GM18517 (cell line): ENCODE results near the gene ADNP2.

Source experiments
- ATAC-seq: cut with Tn5 transposase; IDR thresholded peaks from one replicate; pipeline ENCODE4 v1.9.1; 2021; ENCODE audit warnings: mild to moderate bottlenecking, moderate library complexity; ENCODE audit not compliant: unreplicated experiment

The ADNP2 gene

DNA sequence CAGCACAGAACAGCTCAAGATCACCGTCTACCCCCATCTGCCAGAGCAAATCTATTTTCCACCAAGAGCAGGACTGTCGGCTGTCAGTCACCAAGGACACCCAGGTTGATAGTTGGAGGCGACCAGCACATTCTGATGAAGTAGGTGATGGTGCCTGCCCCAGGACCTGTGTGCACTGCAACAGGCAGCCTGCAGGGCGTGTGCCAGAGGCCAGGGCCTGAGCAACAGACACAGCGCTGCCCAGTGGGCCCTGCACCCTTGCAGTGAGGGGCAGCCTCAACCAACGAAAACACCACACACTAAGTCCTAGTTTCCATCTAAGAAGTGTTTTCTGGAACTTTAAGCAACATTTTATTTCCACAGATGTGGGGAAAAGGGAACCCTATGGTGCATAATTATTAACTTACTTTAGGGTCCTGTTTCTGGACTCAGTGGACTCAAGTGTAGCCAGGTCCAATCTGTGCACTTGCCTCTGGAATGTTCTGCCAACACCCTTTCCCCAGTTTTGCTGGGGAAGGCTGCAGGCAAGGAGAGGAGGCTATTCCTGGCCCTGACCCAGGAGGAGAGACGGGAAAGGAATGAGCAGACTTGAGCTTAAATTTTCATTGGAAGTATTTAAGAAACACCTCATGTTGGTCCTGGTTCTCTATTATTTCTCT lies 61.5 kb downstream of the ADNP2 start:
- ATAC-seq: no peak

- no peak for ATAC-seq
Measured at GRCh38 chr18:80171054-80171872, 62.2 kb downstream of the ADNP2 start.

- ATAC-seq: no peak
Measured at GRCh38 chr18:80172056-80172455, 63.0 kb downstream of the ADNP2 start.

- ATAC-seq: no peak
Measured at GRCh38 chr18:80173060-80173459, 64.0 kb downstream of the ADNP2 start.

DNA sequence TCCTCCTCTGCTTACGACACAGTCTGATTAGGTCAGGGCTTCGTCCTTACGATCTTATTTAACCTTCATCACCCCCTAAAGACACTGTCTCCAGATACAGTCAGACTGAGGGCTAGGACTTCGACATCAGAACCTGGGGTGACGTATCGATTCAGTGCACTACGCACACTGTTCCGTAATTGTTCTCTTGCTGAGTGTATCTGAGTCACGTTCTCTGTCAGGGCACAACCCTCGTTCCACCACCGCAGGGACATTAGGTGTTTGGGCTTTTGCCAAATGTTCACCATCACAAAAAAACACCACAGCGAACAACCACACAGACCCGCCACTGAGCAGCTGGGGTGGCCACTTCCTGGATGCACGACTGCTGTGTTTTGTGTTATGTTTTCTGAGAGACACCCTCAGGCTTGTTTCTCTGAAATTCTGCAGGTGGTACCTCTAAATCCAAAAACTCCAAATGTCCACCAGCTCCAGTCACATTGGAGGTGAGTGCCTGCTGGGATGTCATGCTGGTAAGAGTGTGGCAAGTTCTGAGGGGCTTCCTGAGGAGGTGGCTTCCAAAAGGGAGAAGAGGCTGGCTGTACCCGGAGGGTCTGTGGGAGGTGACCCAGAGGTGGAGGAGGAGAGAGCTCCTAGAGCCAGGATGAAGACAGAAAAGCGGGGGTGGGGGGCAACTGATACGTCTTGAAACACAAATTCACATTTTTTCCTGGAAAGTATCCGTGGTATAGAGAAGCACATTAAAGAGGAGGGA lies 66.6 kb downstream of the ADNP2 start:
- ATAC-seq: no peak

DNA sequence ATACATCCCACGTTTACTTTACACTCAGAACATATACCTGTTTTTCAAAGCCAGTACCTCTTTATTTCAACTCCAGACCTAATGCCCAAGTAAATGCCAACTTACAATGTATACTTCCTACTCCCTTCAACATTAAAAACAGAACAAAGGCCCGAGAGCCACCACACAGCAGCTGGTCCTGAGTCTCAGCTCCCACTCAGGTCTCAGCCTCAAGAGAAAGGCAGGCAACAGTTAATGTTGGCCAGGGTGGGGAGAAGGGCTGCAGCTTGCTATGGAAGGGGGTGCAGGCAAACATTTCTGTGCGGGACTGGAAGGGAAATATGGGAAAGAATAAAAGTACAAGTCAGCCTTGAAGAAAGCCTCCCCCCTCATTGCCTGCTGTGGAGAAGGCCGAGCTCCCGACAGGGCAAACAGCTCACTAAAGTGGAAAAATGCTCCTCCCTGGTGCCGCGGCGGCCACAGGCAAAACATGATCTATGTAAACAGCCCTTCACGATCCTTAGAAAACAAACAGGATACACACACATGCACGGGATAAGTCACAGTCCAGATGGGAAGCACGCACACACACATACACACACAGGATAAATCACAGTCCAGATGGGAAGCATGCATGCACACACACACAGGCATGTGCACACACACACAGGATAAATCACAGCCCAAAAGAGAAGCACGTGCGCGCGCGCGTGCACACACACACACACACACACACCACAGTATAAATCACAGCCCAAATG lies 67.4 kb downstream of the ADNP2 start:
- ATAC-seq: no peak

GRCh38 chr18:80177128-80177527 lies 68.1 kb downstream of the ADNP2 start:
- ATAC-seq: no peak

GRCh38 chr18:80178935-80179818 lies 70.1 kb downstream of the ADNP2 start:
- ATAC-seq: no peak

- ATAC-seq: no peak
Measured at GRCh38 chr18:80179857-80180558, 70.9 kb downstream of the ADNP2 start.

- no peak for ATAC-seq
Measured at GRCh38 chr18:80180778-80181564, 71.9 kb downstream of the ADNP2 start.

DNA sequence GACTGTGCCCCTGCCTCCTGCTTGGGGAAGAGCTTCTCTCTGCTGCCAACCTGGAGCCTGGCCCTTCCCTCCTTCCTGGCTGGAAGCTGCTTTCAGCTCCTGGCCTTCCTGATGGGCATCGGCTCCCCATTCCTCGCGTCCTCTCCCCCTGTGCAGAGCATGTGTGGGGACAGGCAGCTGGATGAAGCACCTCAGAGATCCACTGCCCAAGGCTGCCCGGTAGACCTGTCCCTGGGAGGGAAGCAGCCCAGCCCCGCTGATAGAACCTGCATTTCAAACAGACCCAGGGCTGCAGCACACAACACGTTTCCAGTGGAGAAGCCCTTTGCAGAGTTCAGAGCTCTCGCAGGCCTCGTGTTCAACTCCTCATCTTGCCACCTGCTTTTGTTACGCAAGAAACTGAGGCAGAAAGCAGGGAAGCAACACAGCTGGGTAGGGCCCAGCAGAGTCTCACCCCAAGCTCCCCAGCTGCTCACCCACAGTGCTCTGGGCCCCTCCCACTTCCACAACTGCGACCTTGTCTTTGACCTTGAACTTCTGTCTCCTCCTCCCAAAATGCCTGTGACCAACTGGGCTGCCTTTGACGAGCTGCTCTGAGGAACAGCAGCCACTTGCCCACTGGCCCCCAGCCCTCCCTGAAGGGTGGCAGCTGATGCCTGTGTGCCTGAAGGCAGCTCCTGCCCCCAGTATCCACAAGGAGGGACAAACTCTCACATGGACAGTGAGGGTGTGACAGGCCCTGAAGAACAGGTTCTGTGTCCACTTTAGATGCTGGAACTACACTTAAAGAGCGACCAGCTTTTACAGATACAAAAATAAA lies 72.8 kb downstream of the ADNP2 start:
- ATAC-seq: no peak

GRCh38 chr18:80182855-80183254 lies 73.8 kb downstream of the ADNP2 start:
- ATAC-seq: no peak

DNA sequence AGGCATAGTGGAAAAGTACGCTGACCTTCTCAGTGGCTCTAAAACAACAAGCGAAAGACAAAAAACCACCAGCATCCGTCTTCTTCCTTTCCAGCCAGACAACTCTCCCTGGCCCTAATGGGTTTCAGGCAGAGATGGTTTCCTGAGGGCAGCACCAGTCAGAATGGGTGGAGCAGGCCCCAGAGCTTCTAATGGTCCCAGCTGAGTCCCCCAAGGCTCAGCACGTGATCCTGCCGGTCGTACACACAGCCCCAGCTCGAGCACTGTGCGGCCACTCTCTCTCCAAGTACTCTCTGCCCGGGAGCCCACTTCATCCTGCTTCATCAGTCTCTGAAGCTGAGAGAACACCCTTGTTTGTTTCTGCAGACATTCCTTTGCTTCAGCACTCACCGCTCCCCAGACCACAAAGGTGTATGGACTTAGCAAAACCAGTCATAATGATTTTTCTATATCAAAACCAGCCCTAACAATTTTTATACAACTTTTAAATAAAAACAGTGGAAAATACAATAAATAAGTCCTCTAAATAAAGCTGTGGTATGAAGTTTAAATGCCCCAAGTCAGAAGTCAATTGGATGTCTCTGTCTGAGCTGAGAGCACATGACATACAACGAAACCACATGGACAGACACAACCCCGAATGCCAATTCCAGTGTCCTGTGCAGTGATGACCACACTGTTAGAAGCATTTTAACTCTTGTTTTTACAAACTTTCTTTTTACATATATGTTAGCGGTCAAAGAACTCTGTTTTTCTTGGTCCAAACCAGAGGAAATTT lies 74.4 kb downstream of the ADNP2 start:
- no peak for ATAC-seq

DNA sequence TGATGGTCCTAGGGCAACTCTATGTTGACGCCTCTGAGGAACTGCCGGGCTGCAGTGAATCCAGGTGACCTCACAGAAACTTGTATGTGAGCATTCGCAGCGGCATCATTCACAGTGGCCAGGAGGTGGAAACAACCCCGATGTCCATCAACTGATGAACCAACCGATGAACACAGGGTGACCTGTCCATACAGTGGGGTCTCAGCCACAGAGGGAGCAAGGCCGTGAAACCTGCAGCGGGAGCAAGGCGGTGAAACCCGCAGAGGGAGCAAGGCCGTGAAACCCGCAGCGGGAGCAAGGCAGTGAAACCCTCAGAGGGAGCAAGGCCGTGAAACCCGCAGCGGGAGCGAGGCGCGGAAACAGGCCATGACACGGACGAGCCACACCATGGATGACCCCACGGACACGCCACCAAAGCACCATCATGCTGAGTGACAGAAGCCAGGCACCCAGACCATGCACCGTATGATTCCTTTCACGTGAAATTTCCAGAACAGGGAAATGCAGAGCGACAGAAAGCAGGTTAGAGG lies 75.2 kb downstream of the ADNP2 start:
- ATAC-seq: no peak

- no peak for ATAC-seq
Measured at GRCh38 chr18:80185545-80185944, 76.5 kb downstream of the ADNP2 start.

GRCh38 chr18:80187956-80188642 lies 79.0 kb downstream of the ADNP2 start:
- no peak for ATAC-seq
